ENCODE results near the gene IL4R. TPM values are rescaled to one million over a fixed set of nuclear protein-coding genes. Genes with fewer than 3 reads are reported as not detected.

IL4R gene
- total RNA-seq, 2 experiments from 2014 or later = 73.1 to 82.8 TPM

DNA sequence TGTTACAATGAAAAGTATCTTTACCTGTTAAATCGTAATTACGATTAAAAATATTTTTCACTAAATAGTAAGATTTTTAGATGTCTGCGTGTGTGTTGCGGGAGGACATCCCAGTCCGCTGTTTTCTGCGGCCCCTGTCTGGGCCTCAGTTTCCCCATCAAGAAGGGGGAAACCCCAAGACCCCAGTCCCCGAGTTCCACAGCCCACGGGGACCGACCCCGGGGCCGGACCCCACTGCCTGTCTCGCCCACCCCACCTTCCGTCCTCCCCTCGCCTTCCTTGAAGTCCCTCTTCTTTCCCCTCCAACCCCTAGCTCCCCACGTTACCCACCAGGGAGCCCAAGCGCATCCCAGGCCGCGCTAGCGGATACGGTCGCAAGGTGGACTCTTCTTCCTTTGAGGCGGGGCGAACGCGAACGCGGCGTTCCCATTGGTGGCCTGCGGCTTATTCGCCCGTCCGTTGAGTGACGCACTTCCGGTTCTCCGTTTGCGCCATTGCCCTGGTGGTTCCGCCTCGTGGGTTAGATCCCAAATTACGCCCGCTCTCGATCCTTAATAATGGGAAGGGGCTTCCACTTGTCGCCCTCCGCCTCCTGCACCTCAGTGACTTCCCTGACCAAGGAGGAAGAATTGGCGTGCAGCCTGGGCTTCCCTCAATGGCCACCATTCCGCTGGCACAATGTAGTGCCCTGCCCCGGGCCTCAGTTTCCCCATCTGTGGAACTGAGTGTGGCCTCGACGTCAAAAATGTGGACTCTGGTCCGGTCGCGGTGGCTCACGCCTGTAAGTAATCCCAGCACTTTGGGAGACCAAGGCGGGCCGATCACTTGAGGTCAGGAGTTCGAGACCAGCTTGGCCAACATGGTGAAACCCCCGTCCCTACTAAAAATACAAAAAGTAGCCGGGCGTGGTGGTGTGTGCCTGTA lies 45.1 kb upstream of the IL4R start, which contains the start of gene NSMCE1:
TSS of gene NSMCE1 (minus strand) at position 397 of the 924 bp plus-strand sequence. CDS start 11,202 bp downstream, outside the sequence.
- ChIA-PET POLR2A (interaction anchor here (0.5 to 1.5 kb wide), 6 partner anchors 28 to 137 kb away, joined by 3 to 4 read pairs (median 4); no protein-coding TSS in a partner anchor), CTCF (ENCODE audit: unreplicated experiment) (no interaction called here)
- intact Hi-C loops (cut with micrococcal nuclease; ENCODE audit: unreplicated experiment) = no loop called here
- H3K4me3 ChIP-seq (ENCODE audit: low read depth, low read length, poor library complexity, severe bottlenecking) = peak within 1 kb of the TSS; percentile 84
- peaks cover 58% of the 10 kb centered on the region for H3K4me1 ChIP-seq (ENCODE audit: insufficient read depth, low read length, poor library complexity, severe bottlenecking)
- no peak for TF ChIP-seq EZH2phosphoT487 (IDR thresholded peaks at IDR 0.05; ENCODE audit: borderline replicate concordance, low read depth, low read length)
- TF ChIP-seq, protein P1, sequence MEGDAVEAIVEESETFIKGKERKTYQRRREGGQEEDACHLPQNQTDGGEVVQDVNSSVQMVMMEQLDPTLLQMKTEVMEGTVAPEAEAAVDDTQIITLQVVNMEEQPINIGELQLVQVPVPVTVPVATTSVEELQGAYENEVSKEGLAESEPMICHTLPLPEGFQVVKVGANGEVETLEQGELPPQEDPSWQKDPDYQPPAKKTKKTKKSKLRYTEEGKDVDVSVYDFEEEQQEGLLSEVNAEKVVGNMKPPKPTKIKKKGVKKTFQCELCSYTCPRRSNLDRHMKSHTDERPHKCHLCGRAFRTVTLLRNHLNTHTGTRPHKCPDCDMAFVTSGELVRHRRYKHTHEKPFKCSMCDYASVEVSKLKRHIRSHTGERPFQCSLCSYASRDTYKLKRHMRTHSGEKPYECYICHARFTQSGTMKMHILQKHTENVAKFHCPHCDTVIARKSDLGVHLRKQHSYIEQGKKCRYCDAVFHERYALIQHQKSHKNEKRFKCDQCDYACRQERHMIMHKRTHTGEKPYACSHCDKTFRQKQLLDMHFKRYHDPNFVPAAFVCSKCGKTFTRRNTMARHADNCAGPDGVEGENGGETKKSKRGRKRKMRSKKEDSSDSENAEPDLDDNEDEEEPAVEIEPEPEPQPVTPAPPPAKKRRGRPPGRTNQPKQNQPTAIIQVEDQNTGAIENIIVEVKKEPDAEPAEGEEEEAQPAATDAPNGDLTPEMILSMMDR (conservative IDR thresholded peaks at IDR 0.05; ENCODE audit: low read length) = no peak
- peak within 1 kb of the TSS; percentile 85 for H2AFZ ChIP-seq (ENCODE audit: low read length)
- no peaks in the 10 kb centered on the region for H3K9me2 ChIP-seq (ENCODE audit: insufficient read depth, low read length)
- H3K36me3 ChIP-seq (ENCODE audit: insufficient read depth, low read length) = no peaks in the 10 kb centered on the region
- DNase-seq (ENCODE audit: low spot score) = peak; percentile 98
- peak within 1 kb of the TSS; percentile 98 for H3K4me2 ChIP-seq (ENCODE audit: low read length)
- no peaks in the 10 kb centered on the region; the same call in 1 of the 2 replicates for H3K9me3 ChIP-seq (ENCODE audit: low read length)
- H4K20me1 ChIP-seq (ENCODE audit: insufficient read depth, low read length) = no peaks in the 10 kb centered on the region
- BruUV-seq (replicated peaks) = TSS peak; percentile 94
- peak within 1 kb of the TSS; percentile 54 for H3K27ac ChIP-seq (ENCODE audit: low read depth, low read length, poor library complexity, severe bottlenecking)
- H3K79me2 ChIP-seq (ENCODE audit: insufficient read depth, low read depth, low read length) = peaks cover 20% of the 10 kb centered on the region; the same call in 1 of the 2 replicates

DNA sequence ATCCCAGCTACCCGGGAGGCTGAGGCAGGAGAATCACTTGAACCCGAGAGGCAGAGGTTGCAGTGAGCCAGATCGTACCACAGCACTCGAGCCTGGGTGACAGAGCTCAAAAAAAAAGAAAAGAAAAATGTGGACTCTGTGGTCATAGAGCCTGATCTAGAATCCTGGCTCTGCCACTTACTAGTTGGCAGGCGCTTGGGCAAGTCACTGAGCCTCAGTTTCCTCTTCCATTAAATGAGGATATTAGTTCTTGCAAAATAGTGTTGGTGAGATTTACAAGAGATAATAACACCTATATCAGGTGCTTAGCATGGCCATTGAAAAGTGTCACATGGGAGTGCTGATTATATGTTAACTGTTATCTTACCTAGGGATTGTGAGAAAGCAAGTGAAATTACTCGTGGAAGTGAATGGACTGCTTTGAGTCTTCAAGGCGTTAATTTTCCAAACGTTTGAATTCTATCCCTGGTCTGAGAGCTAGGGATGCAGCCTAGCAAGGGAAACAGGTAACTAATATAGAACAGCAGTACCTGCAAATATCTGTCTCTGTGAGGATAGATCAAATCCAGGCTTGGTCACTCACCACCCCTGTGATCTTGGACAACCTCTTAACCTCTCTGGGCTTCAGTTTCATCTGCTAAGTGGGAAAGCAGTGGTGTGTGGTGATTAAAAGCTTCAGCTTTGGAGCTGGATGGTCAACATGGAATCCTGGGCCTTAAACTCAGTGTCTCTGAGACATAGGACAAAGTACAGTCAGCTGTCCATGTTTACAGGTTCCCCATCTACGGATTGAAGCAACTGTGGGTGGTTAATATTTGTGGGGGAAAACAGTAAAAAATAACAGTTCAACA lies 44.2 kb upstream of the IL4R start:
- Histone ChIP-seq H3K9me2 (ENCODE audit: insufficient read depth, low read length) (no peaks in the 10 kb centered on the region), H3K4me1 (ENCODE audit: insufficient read depth, low read length, poor library complexity, severe bottlenecking) (peaks cover 66% of the 10 kb centered on the region), H2AFZ (ENCODE audit: low read length) (peak overlapping the region; percentile 85), H3K9me3 (ENCODE audit: low read length) (no peaks in the 10 kb centered on the region; the same call in 1 of the 2 replicates), H4K20me1 (ENCODE audit: insufficient read depth, low read length) (no peaks in the 10 kb centered on the region), H3K4me3 (ENCODE audit: low read depth, low read length, poor library complexity, severe bottlenecking) (peak overlapping the region; percentile 84), H3K27ac (ENCODE audit: low read depth, low read length, poor library complexity, severe bottlenecking) (peak overlapping the region; percentile 54), H3K36me3 (ENCODE audit: insufficient read depth, low read length) (no peaks in the 10 kb centered on the region), H3K4me2 (ENCODE audit: low read length) (peak overlapping the region; percentile 98), H3K79me2 (ENCODE audit: insufficient read depth, low read depth, low read length) (peaks cover 20% of the 10 kb centered on the region; the same call in 1 of the 2 replicates)
- CTCF ChIA-PET (ENCODE audit: unreplicated experiment) = interaction anchor here (0.6 kb wide), 1 partner anchor 29 kb away, joined by 3 read pairs; no protein-coding TSS in a partner anchor
- POLR2A ChIA-PET = interaction anchor here (1.1 to 1.5 kb wide), 3 partner anchors 32 to 136 kb away, joined by 3 to 5 read pairs (median 4); no protein-coding TSS in a partner anchor
- DNase-seq (ENCODE audit: low spot score) = no peak
- intact Hi-C loops (cut with micrococcal nuclease; ENCODE audit: unreplicated experiment) = no loop called here
- TF ChIP-seq EZH2phosphoT487 (IDR thresholded peaks at IDR 0.05; ENCODE audit: borderline replicate concordance, low read depth, low read length) = no peak
- TF ChIP-seq, protein P1 (conservative IDR thresholded peaks at IDR 0.05; ENCODE audit: low read length) = no peak
- BruUV-seq (replicated peaks) = no TSS peak

All from OCI-LY7 (cell line).